Measurements from ENCODE around the gene ZPBP2.
"Not testable (repeated sequence)": the region's sequence is repeated elsewhere in the genome, so short reads cannot be mapped to it uniquely, and the experiment has no call there.

Gene ZPBP2, protein sequence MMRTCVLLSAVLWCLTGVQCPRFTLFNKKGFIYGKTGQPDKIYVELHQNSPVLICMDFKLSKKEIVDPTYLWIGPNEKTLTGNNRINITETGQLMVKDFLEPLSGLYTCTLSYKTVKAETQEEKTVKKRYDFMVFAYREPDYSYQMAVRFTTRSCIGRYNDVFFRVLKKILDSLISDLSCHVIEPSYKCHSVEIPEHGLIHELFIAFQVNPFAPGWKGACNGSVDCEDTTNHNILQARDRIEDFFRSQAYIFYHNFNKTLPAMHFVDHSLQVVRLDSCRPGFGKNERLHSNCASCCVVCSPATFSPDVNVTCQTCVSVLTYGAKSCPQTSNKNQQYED

DNA sequence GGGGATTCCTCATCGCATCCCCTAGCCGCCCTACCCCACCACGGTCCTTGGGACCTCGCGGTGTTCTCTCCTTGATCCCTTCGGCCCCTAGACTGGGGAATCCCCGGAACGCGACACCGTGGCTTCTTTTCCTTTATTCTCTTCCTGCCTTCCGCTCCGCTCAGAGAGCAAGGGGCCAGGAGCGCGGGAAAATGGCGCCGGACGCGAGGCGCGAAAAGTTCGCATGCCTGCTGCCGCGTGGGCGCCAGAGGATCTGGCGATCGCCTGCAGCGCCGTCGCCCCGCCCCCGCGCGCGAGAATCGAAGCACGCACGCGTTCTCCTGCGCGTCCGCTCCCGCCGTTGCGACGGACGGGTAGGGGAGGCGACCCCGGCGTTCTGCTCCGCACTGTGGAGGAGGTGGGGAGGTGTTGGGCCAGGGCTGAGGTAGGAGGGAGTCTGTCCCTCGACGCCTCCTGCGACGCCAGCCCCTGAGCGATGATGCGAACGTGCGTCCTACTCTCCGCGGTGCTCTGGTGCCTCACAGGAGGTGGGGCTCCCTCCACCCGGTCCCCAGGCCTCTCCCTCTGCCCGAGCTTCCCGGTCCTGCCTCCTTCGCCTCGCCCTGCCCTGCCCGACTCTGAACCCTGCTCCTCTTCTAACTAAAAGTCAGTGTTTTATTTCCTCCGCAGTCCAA lies at the start of gene ZPBP2:
ZPBP2 (plus strand) TSS at position 323 of the 674 bp plus-strand sequence; CDS start at position 476, 153 bp downstream.
- no peak for DNase-seq

DNA sequence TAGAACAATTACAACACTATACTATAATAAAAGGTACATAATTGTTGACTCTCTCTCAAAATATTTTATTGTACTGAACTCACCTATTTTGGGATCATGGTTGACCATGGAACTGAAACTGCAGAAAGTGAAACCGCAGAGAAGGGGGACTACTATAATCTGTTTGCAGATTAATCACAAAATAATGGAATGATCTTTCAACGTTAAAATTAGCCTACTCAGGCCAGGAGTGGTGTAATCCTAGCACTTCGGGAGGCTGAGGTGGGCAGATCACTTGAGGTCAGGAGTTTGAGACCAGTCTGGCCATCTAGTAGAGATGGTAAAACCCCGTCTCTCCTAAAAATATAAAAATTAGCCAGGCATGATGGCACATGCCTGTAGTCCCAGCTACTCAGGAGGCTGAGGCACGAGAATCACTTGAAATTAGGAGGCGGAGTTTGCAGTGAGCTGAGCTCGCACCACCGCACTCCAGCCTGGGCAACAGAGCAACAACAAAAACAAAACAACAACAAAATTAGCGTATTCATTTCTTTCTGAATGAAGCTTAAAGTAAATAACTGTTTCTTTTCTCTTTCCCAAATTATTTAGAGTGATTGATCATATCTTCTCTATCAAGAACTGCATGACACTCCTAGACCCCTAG lies 49.5 kb upstream of the ZPBP2 start:
- no peak for DNase-seq

DNA sequence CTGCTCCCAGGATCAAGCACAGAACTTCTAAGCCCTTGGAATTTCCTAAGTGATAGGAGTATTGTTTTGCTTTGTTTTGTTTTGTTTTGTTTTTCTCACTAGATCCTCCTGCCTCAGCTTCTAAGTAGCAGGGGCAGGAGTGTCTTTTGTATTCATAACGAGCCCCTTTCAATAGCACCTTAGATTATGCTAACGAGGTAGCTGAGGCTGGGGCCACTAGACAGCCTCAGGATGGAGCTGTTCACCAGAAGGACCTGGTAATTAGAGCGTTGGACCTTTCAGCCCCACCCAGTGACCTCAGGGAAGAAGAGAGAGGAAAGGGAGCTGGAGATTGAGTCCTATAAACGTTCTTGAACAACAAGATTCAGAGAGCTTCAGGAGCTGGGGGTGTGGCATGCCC lies 47.5 kb upstream of the ZPBP2 start:
- no peak for DNase-seq

DNA sequence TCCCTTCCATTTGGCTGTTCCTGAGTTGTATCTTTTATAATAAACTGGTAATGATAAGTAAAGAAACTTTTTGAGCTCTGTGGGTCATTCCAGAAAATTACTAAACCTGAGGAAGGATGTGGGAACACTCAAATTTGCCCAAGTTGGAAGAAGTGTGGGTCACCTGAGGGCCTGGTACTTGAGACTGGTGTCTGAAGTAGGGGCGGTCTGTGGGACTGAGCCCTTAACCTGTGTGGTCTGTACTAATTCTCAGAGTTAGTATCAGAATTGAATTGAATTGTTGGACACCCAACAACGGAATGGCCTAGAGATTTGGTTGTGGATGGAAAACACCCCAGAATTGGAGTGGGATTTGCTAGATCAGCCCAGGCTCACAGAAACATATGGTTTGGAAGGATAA lies 47.0 kb upstream of the ZPBP2 start:
- DNase-seq = no peak

DNA sequence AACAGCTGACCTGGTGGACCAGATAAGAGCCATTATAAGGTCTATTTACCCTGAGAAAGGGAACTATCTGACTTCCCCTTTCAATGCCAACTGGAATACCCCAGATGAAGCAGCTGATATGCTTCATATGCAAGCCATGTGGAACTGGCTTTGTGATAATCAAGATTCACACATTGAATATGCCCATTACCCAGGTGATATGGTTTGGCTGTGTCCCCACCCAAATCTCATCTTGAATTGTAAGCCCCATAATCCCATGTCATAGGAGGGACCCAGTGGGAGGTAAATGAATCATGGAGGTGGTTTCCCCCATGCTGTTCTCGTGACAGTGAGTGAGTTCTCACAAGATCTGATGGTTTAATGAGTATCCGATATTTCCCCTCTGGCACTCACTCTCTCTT lies 46.0 kb upstream of the ZPBP2 start:
- no peak for DNase-seq

DNA sequence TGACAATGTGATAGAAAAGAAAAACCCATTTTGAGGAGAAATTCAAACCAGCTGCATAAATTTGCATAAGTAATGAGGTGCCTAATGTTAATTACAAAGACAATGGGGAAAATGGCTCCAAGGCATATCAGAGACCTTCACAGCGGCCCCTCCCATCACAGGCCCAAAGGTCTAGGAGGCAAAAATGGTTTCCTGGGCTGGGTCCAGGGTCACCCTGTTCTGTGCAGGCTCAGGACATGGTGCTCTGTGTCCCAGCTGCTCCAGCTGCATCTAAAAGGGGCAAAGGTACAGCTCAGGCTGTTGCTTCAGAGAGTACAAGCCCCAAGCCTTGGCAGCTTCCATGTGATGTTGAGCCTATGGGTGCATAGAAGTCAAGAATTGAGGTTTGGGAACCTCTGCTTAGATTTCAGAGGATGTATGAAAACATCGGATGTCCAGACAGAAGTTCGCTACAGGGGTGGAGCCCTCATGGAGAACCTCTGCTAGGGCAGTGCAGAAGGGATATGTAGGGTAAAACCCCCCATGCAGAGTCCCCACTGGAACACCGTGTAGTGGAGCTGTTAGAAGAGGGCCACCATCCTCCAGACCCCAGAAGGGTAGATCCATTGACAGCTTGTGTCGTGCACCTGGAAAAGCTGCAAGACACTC lies 44.5 kb upstream of the ZPBP2 start:
- no peak for DNase-seq

DNA sequence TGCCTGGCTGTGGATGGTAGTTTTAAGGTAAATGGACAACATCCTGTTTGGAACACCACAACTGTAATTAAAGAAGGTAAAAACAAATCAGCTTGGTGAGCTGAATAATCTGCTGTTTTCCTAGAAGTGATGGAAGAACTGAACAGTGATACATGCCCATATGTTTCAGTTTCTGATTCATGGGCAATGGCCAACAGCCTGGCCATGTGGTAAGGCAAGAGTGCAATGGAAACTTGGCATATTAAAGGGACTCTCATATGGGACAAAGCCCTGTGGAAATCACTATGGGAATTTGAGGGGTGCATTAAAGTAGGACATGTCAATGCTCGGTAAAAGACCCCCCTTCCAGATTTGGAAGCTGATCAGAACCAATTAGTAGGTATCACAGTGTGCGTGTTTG lies 41.7 kb upstream of the ZPBP2 start:
- DNase-seq = no peak

DNA sequence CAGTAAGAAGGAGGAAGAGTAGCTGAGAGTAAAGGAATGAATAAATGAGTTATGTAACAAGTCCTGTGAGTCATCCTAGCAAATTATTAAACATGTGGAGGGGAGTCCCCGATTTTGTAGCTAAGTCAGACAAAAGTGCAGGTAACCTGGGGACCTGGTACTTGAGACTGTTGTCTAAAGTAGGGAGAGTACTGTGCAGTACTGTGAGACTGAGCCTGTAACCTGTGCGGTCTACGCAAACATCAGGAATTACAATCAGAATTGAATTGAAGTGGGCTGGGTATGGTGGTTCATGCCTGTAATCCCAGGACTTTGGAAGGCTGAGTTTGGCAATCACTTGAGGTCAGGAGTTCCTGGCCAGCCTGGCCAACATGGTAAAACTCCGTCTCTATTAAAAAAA lies 39.6 kb upstream of the ZPBP2 start:
- DNase-seq = no peak

DNA sequence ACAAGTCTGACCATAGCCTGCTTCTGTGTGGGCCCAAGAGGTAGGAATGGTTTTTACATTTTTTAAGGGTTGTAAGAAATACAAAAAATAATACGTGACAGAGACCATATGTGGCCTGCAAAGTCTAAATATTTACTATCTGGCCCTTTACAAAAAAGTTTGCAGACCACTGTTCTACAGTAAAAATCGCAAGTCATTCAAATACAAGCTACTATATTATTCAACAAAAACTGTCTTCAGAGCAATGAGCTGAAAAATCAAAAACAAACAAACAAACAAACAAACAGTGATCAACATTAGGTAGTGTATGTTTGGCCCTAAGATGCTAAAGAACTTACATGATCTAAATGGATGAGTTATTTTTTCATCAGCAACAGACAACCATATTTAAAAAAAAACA lies 36.4 kb upstream of the ZPBP2 start:
- no peak for DNase-seq

DNA sequence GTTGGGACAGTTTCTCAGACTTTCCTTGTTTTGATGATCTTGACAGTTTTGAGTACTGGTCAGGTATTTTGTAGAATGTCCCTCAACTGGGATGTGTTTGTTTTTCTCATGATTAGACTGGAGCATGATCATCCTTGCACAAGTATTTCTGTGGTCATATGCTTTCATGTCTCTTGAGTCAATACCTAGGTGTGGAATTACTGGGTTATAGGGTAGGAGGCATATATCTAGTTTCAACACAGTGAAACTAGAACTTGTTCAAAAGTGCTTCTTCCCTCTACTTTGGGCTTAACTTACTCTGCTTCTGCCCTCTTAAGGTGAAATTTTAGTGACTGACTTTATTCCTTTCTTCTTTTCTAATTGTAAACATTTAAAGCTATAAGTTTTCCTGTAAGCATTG lies 34.0 kb upstream of the ZPBP2 start:
- DNase-seq = no peak

DNA sequence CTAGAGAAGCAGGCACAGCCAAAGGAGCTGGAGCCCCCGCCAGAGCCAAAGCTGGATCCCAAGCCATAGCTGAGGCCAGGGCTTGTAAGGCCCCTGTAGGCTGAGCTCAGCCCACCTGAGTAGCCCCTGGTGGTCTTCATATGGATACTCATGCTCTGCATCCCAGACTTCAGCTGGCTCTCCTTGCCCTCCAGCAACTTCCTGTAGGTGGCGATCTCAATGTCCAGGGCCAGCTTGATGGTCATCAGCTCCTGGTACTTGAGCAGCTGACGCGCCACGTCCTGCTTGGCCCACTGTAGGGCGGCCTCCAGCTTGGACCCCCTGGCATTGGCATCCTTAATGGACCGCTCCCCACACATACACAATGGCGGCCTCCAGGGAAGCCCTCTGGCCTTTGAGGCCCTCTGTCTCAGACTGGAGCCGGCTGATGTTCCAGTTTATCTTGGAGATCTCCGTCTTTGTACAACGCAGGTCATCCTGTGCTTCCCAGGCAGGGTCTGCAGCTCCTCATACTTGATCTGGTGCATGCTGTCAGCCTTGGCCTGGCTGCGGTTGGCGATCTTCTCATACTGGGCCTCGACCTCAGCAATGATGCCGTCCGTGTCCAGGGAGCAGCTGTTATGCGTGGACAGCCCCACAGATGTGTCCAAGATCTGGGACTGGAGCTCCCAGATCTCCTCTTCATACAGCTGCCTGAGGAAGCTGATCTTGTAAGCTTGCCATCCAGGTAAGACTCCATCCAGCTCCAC lies 32.8 kb upstream of the ZPBP2 start:
- no peak for DNase-seq

DNA sequence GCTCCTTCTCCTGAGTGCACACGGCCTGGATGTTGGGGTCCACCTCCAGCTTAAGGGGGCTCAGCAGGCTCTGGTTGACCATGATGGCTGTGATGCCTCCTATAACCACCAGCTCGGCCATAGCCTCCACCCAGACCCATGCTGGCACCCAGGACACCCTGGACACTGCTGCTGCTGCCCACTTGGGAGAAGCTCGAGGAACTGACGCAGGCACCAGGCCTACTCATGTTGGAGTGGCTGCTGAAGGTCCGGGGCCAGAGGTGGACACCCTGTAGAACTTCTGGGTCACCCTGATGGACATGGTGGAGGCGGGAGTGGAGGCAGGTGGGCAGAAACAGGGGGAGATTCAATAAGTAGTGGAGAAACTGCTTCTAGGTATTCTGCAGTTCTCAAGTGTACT lies 31.9 kb upstream of the ZPBP2 start:
- no peak for DNase-seq

DNA sequence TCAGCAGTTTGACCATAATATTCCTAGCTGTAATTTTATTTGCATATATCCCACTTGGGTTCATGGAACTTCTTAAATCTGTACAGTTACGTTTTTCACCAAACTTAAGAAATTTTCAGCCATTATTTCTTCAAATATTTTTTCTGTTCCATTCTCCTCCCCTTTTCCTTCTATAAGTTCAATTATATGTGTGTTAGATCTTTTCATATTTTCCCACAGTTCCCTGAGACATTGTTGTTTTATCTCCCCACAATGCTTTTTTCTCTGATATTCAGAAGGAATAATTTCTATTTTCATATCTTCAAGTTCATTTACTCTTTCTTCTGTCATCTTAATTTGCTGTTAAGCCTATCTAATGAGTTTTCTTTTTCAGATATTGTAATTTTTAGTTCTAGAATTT lies 29.9 kb upstream of the ZPBP2 start:
- no peak for DNase-seq

DNA sequence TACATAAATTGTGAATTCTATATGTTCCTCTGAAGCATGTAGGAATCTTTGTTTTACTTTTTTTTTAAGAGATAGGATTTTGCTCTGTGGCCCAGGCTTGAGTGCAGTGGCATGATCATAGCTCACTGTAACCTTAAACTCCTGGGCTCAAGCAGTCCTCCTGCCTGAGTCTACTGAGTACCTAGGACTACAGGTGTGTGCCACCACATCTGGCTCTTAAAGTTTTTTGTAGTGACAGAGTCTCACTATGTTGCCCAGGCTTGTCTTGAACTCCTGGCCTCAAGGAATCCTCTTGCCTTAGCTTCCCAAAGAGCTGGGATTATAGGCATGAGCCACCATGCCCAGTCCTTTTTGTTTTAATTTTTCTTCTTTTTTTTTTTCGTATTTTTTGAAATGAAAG lies 29.2 kb upstream of the ZPBP2 start:
- no peak for DNase-seq

DNA sequence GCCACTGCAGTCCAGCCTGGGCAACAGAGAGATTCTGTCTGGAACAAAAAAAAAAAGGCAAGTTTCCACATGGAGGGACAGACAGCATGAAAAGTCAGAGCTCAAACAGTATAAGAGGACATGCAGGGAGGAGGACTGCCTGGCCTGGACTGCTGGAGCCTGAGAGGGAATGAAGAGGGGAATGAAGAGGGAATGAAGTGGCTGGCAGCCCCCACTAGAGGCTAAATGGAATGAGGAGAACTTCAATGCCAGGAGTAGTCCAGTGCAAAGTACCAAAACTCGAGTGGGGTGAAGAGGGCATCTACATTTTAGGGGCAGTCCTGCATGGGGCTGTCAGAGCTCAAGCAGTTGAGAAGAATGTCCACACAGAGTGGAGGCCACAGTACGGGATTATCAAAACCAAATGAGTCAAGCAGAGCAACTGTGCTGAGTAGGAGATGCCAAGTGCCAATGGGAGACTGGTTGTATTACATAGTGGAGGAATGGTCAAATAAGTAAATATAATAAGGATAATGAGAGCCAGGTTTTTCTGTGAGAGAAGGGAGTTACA lies 26.8 kb upstream of the ZPBP2 start:
- no peak for DNase-seq

DNA sequence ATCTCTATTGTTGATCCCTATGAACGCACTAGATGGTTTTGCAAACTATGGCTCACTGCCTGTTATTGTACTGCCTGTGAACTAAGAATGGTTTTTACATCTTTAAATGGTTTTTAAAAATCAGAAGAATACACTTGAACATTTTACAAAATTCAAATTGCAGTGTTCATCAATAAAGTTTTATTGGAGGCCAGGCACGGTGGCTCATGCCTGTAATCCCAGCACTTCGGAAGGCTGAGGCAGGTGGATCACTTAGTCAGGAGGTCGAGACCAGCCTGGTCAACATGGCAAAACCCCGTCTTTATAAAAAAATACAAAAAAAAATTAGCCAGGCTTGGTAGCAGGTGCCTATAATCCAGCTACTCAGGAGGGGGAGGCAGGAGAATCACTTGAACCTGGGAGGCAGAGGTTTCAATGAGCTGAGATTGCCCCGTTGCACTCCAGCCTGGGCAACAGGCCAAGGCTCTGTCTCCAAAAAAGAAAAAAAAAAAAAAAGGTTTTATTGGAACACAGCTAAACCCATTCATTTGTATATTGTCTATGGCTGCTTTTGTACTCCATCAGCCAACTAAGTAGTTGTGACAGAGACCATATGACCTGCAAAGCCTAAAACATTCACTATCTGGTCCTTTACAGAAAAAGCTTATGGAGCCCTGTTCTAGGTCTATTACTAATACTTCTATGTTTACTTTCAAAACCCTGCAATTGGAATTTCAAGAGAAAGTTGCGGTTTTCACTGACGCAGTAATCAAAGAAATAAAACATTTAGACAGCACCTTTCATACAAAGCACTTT lies 22.8 kb upstream of the ZPBP2 start:
- no peak for DNase-seq

DNA sequence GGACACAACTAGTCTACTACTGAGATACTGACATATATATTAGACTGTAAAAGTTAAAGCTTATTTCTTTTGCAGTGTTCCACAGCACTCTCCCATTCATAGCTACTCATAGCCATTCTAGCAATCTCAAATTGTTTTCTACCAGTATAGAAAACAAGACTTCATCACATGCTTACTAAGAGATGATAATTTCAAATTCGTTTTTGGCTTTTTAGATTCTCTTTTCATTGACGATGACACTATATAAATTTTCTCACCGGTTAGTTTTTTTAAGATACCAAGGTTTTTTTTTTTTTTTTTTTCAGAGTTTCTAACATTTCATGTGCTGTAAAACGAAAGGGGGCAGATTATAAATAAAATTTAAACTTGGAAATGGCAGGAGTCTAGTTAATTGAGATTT lies 21.8 kb upstream of the ZPBP2 start:
- no peak for DNase-seq

DNA sequence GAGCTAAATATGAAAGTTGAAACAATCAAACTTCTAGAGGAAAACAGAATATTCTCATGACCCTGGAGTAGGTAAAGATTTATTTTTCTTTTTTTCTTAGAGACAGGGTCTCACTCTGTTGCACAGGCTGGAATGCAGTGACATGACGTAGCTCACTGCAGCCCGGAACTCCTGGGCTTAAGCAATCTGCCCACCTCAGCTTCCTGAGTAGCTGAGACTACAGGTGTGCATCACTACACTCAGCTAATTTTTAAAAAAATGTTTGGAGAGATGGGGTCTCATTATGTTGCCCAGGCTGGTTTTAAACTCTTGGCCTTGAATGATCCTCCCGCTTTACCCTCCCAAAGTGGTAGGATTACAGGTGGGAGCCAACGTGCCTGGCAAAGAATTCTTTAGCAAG lies 19.4 kb upstream of the ZPBP2 start:
- no peak for DNase-seq

DNA sequence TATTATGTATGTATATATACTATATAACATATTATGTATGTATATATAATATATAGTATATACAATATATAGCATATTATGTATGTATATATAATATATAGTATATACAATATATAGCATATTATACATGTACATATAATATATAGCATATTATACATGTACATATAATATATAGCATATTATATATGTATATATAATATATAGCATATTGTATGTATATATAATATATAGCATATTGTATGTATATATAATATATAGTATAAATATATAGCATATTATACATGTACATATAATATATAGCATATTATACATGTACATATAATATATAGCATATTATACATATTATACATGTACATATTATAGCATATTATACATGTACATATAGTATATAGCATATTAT lies 17.8 kb upstream of the ZPBP2 start:
- DNase-seq = not testable (repeated sequence)

DNA sequence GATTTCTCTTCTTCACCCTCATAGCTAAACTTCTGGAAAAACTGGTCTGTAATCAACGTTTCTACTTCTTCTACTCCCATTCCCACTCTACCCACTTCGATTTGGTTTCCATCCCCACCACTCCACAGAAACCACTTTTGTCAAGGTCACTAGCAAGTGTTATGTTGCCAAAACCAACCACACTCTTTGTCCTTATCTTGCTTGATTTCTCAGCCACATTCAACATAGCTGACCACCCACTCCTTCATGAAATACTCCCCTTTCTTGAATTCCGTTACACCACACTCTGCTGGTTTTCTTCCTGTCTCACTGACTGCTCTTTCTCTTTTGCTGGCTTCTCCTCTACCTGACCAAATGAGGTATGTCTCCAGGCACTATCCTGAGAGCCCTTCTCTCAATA lies 15.8 kb upstream of the ZPBP2 start:
- DNase-seq = no peak

DNA sequence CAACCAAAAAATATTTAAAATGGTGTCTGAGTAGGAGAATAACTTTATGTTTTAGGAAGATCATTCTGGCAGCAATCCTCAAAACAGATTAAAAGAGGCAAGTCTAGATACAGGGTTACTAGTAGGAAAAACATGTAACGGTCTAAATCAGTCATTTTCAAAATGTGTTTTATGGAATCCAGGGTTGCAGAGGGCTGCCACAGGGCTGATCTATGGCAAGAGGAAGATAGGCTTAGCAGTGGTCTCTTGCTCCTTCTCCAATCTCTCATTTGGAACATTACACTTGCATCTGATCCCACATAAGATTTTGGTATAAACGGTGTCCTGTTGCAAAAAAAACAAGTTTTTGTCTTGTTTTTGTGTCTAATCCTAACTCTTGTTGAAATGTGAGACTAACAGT lies 13.1 kb upstream of the ZPBP2 start:
- no peak for DNase-seq

Measured in KG1 (cell line).